HepG2 (cell line): Measurements from ENCODE around the gene MXI1. TPM values are rescaled to one million over a fixed set of nuclear protein-coding genes. Genes with fewer than 3 reads are reported as not detected.

Source experiments
- ATAC-seq: fragments of 200-7000 bp; cut with Tn5 transposase; 3 replicates; pipeline ENCODE4 v1.9.1; 2020; ENCODE audit warnings: mild to moderate bottlenecking, moderate library complexity
- BruUV-seq: library from RNA; stranded (reverse); fragments of 400-500 nt; replicated peaks from 2 replicates; lab custom pipeline; 2021; lab: Mats Ljungman, UMichigan
- CTCF ChIA-PET: fragments of 300-600 bp; formaldehyde crosslinking; extraction: SDS; loops from one replicate; lab custom pipeline; 2021; ENCODE audit warnings: low total read pairs, inconsistent platforms, low intra/inter-chr PET ratio; lab: Yijun Ruan, JAX
- POLR2A ChIA-PET: fragments of 350-600 bp; sonication (Branson Sonifier 250); formaldehyde crosslinking; loops from one replicate; lab custom pipeline; 2020; ENCODE audit warnings: antibody characterized with exemption, inconsistent platforms; lab: Yijun Ruan, JAX
- DNase-seq: peaks from one replicate; pipeline ENCODE4 v3.0.0-alpha.2; 2015; ENCODE audit warnings: low spot score
- FAIRE-seq: peaks from 3 replicates; lab custom pipeline; 2011; peaks lifted over from hg19 to GRCh38; lab: Jason Lieb, UNC
- H2AFZ ChIP-seq: one replicate; pipeline ENCODE4 v1.6.1; 2011; ENCODE audit warnings: low read length, inconsistent platforms
- H3K27ac ChIP-seq: fragments of 300-600 bp; 3 replicates; pipeline ENCODE4 v1.8.0; 2011; ENCODE audit warnings: mixed run types, mild to moderate bottlenecking, mixed read lengths, low read length, inconsistent platforms; ENCODE audit not compliant: insufficient read depth; ENCODE audit errors: extremely low read length
- H3K27me3 ChIP-seq, 2 experiments: fragments of 200-600 bp in 1 of 2; 2 replicates in 1 of 2; 3 replicates in 1 of 2; pipeline versions ENCODE4 v1.6.0 to v1.8.0; 2011; ENCODE audit warnings: low read length in 2 of 2, mild to moderate bottlenecking in 2 of 2, moderate library complexity in 2 of 2, inconsistent platforms in 1 of 2; ENCODE audit not compliant: insufficient read depth in 2 of 2, control insufficient read depth in 1 of 2
- H3K36me3 ChIP-seq, 2 experiments: fragments of 200-600 bp in 1 of 2; replicated peaks in 1 of 2; 2 replicates in 1 of 2; 3 replicates in 1 of 2; pipeline versions ENCODE4 v1.5.1 to v1.8.0; 2011; ENCODE audit warnings: low read length in 2 of 2, inconsistent platforms in 1 of 2; ENCODE audit not compliant: insufficient read depth in 2 of 2, control insufficient read depth in 1 of 2
- H3K4me1 ChIP-seq: 2 replicates; pipeline ENCODE4 v1.5.1; 2012; ENCODE audit warnings: low read length, inconsistent platforms; ENCODE audit not compliant: insufficient read depth
- H3K4me2 ChIP-seq: 2 replicates; pipeline ENCODE4 v1.6.0; 2011; ENCODE audit warnings: low read depth, low read length, inconsistent platforms
- H3K4me3 ChIP-seq, 3 experiments: fragments of 200-600 bp in 1 of 3; sonication (generic), shearing (Covaris generic) in 1 of 3; replicated peaks in 1 of 3; 2 replicates each; pipeline ENCODE4 v1.5.1; 2011 to 2016; ENCODE audit warnings: low read length in 3 of 3, inconsistent platforms in 2 of 3, low read depth in 2 of 3, mild to moderate bottlenecking in 2 of 3, control low read depth in 1 of 3, mixed read lengths in 1 of 3; ENCODE audit not compliant: insufficient read depth in 1 of 3
- H3K79me2 ChIP-seq: one replicate; pipeline ENCODE4 v1.6.1; 2011; ENCODE audit warnings: low read length, inconsistent platforms; ENCODE audit not compliant: insufficient read depth
- H3K9ac ChIP-seq: 2 replicates; pipeline ENCODE4 v1.6.0; 2011; ENCODE audit warnings: mild to moderate bottlenecking, low read depth, low read length, inconsistent platforms; ENCODE audit not compliant: insufficient read depth
- H3K9me3 ChIP-seq: 2 replicates; pipeline ENCODE4 v1.5.1; 2012; ENCODE audit warnings: mild to moderate bottlenecking, low read length
- H4K20me1 ChIP-seq: 2 replicates; pipeline ENCODE4 v1.6.0; 2011; ENCODE audit warnings: inconsistent platforms, mild to moderate bottlenecking, low read length, moderate library complexity; ENCODE audit not compliant: insufficient read depth
- AKNA ChIP-seq: sonication (generic); formaldehyde crosslinking; IDR thresholded peaks from 2 replicates; pipeline ENCODE4 v1.4.0; 2020; ENCODE audit warnings: missing genetic modification reagents, borderline replicate concordance
- GMEB1 ChIP-seq: sonication (generic); formaldehyde crosslinking; IDR thresholded peaks from 2 replicates; pipeline ENCODE4 v1.5.1; 2020; ENCODE audit warnings: missing genetic modification reagents, mild to moderate bottlenecking, borderline replicate concordance
- IKZF1 ChIP-seq: fragments of 450-650 bp; IDR thresholded peaks from 2 replicates; pipeline ENCODE4 v1.7.1; 2016
- RFX3 ChIP-seq: IDR thresholded peaks from 2 replicates; pipeline ENCODE4 v1.6.1; 2016; ENCODE audit warnings: missing biosample characterization, missing genetic modification reagents
- TCF12 ChIP-seq, 2 experiments: fragments of 450-650 bp in 1 of 2; sonication (generic) in 1 of 2; formaldehyde crosslinking in 1 of 2; IDR thresholded peaks; 2 replicates each; pipeline versions ENCODE4 v1.6.1 to v1.8.0; 2017 to 2022; ENCODE audit warnings: antibody characterized with exemption in 1 of 2, mild to moderate bottlenecking in 1 of 2, missing genetic modification reagents in 1 of 2, moderate library complexity in 1 of 2
- ZBTB7A ChIP-seq: sonication (generic); formaldehyde crosslinking; IDR thresholded peaks from 2 replicates; pipeline ENCODE4 v1.8.0; 2022; ENCODE audit warnings: mild to moderate bottlenecking, missing genetic modification reagents
- ZHX1 ChIP-seq: sonication (generic); formaldehyde crosslinking; IDR thresholded peaks from 2 replicates; pipeline ENCODE4 v1.8.1; 2022; ENCODE audit warnings: low read depth, mild to moderate bottlenecking, missing genetic modification reagents
- ZNF225 ChIP-seq: sonication (generic); formaldehyde crosslinking; IDR thresholded peaks from 2 replicates; pipeline ENCODE4 v1.4.0; 2020; ENCODE audit warnings: mild to moderate bottlenecking, missing genetic modification reagents
- ZNF614 ChIP-seq: IDR thresholded peaks from 2 replicates; pipeline ENCODE4 v1.6.1; 2018; ENCODE audit warnings: missing biosample characterization, missing genetic modification reagents, inconsistent platforms, borderline replicate concordance
- ZNF790 ChIP-seq: sonication (generic); formaldehyde crosslinking; IDR thresholded peaks from 2 replicates; pipeline ENCODE4 v1.8.0; 2022; ENCODE audit warnings: missing genetic modification reagents, mild to moderate bottlenecking, borderline replicate concordance
- WGBS: methylation state at CpG from one replicate; pipeline ENCODE4 v1.1.6; 2017; ENCODE audit warnings: low lambda C conversion rate; 5-methylcytosine and 5-hydroxymethylcytosine counted together
- in situ Hi-C: cut with HindIII; loops from 2 replicates; pipeline ENCODE4 v1.10.0; 2017; ENCODE audit warnings: low pct_unique_long_range_greater_than_20kb; ENCODE audit not compliant: extremely low pct_ligation_motif_present
- intact Hi-C: fragments of 100-400 bp; cut with micrococcal nuclease; formaldehyde crosslinking; loops from one replicate; pipeline ENCODE4 v1.10.0; 2022; ENCODE audit not compliant: unreplicated experiment
- polyA plus RNA-seq, 8 experiments: library from polyadenylated mRNA; depleted of rRNA in 3 of 8; stranded (reverse) in 7 of 8; unstranded in 1 of 8; fragments of >200 nt; fragmentation: Illumina TruSeq in 4 of 8; extraction: Trizol in 4 of 8; gene quantifications; 2 replicates each; pipeline versions ENCODE4 v1.2.1 to v1.2.3, GENCODE V29; 2011 to 2016; ENCODE audit warnings: low read depth in 4 of 8, missing spikeins in 1 of 8, mixed read lengths in 1 of 8; ENCODE audit not compliant: insufficient read depth in 1 of 8
- total RNA-seq, 5 experiments: library from RNA; depleted of rRNA; stranded (reverse); fragments of >200 nt; fragmentation: Illumina TruSeq; extraction: Trizol; gene quantifications; 2 replicates each; pipeline ENCODE4 v1.2.3, GENCODE V29; 2016; ENCODE audit warnings: low read depth in 1 of 5

MXI1 gene
- total and polyA plus RNA-seq, 2 of the 13 experiments (the other 11 are each of a cell fraction or from before 2014, with no cell fraction given): 6.6 to 22.0 TPM

- CTCF ChIA-PET: interaction anchor here (0.9 kb wide), 1 partner anchor 89 kb away, joined by 7 read pairs; no protein-coding TSS in a partner anchor
- H2AFZ ChIP-seq: no peak overlapping the region
- H4K20me1 ChIP-seq: peaks cover 9% of the 10 kb centered on the region; the same call in 1 of the 2 replicates
- in situ Hi-C loops (no loop called here), intact Hi-C loops (loop anchor here (2.0 to 5.0 kb wide), 2 partner anchors 16 to 340 kb away; partner anchors contain the start of gene SMC3)
- BruUV-seq: no TSS peak
- peaks cover 11% of the 10 kb centered on the region for H3K4me1 ChIP-seq
- FAIRE-seq (no peak), DNase-seq (no peak), ATAC-seq (peak; percentile 52)
- H3K9ac ChIP-seq: peak overlapping the region; percentile 23; the same call in 1 of the 2 replicates
- peaks cover 2 to 16% of the 10 kb centered on the region in 2 experiments; a peak in 4 of 5 replicates for H3K36me3 ChIP-seq
- H3K79me2 ChIP-seq: no peaks in the 10 kb centered on the region
- no peaks in the 10 kb centered on the region for H3K9me3 ChIP-seq
- 9% methylated on average over 60 of the region's 71 CpGs for WGBS
- peak overlapping the region; percentile 84 for H3K27ac ChIP-seq
- peak overlapping the region; percentile 53 for H3K4me2 ChIP-seq
- H3K27me3 ChIP-seq: no peaks in the 10 kb centered on the region
- POLR2A ChIA-PET: interaction anchor here (0.6 to 1.1 kb wide), 5 partner anchors 12 to 157 kb away, joined by 3 to 12 read pairs (median 3); partner anchors contain the start of gene SMNDC1
- peak overlapping the region; percentile 26 to 82 (median 76); a peak in 4 of 6 replicates for H3K4me3 ChIP-seq
- TF ChIP-seq ZHX1 (CRISPR knock-in tag): 0 out of 2 replicates have a peak, but pooled peaks have one; percentile 55
- TF ChIP-seq ZNF614: no peak
- no peak for TF ChIP-seq RFX3 (CRISPR knock-in tag)
- no peak for TF ChIP-seq ZNF790 (CRISPR knock-in tag)
- TF ChIP-seq ZBTB7A (CRISPR knock-in tag): 0 out of 2 replicates have a peak, but pooled peaks have one; percentile 33
- TF ChIP-seq IKZF1: no peak
- TF ChIP-seq TCF12 (IDR thresholded peaks at IDR 0.05): no peak
- 0 out of 2 replicates have a peak, but pooled peaks have one; percentile 43 for TF ChIP-seq TCF12 (CRISPR knock-in tag; IDR thresholded peaks at IDR 0.05)
- no peak for TF ChIP-seq ZNF225 (CRISPR knock-in tag)
- peak; percentile 53; the same call in 1 of the 2 replicates for TF ChIP-seq GMEB1 (CRISPR knock-in tag)
- no peak for TF ChIP-seq AKNA
These were observed 19.7 kb downstream of the MXI1 start for GRCh38 chr10:110226926-110227641.
